ENCODE data around the gene CXXC5.

DNA sequence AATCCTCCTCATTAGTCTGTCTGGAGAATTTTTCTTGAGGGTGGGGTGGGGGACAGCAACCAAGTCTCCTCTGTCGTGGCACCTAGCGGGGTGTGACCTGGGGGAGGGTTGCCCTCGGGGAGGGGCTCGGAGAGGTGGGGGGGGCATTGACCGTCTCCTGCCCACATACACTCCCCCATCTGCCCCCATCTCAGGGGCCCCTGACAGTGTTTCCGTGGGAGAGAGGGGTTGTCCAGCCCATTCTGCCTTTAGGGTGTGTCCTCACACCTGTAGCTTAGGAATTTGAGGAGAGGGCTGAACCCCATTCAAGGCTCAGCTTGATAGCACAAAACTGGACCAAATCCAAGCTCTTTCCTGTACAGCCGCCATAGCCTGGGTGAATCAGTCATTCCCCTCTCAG, 5.9 kb upstream of the CXXC5 start:
- TF ChIP-seq, protein P1, sequence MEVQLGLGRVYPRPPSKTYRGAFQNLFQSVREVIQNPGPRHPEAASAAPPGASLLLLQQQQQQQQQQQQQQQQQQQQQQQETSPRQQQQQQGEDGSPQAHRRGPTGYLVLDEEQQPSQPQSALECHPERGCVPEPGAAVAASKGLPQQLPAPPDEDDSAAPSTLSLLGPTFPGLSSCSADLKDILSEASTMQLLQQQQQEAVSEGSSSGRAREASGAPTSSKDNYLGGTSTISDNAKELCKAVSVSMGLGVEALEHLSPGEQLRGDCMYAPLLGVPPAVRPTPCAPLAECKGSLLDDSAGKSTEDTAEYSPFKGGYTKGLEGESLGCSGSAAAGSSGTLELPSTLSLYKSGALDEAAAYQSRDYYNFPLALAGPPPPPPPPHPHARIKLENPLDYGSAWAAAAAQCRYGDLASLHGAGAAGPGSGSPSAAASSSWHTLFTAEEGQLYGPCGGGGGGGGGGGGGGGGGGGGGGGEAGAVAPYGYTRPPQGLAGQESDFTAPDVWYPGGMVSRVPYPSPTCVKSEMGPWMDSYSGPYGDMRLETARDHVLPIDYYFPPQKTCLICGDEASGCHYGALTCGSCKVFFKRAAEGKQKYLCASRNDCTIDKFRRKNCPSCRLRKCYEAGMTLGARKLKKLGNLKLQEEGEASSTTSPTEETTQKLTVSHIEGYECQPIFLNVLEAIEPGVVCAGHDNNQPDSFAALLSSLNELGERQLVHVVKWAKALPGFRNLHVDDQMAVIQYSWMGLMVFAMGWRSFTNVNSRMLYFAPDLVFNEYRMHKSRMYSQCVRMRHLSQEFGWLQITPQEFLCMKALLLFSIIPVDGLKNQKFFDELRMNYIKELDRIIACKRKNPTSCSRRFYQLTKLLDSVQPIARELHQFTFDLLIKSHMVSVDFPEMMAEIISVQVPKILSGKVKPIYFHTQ (CRISPR knock-in tag; IDR thresholded peaks at IDR 0.05), result no peak
- TF ChIP-seq, protein P2, sequence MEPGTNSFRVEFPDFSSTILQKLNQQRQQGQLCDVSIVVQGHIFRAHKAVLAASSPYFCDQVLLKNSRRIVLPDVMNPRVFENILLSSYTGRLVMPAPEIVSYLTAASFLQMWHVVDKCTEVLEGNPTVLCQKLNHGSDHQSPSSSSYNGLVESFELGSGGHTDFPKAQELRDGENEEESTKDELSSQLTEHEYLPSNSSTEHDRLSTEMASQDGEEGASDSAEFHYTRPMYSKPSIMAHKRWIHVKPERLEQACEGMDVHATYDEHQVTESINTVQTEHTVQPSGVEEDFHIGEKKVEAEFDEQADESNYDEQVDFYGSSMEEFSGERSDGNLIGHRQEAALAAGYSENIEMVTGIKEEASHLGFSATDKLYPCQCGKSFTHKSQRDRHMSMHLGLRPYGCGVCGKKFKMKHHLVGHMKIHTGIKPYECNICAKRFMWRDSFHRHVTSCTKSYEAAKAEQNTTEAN (CRISPR knock-in tag; IDR thresholded peaks at IDR 0.05), result no peak
- TF ChIP-seq NFYB (CRISPR knock-in tag; conservative IDR thresholded peaks at IDR 0.05; ENCODE audit: low read depth) (no peak), ETV6 (CRISPR knock-in tag; IDR thresholded peaks at IDR 0.05) (no peak), IRF2 (CRISPR knock-in tag; IDR thresholded peaks at IDR 0.05; ENCODE audit: borderline replicate concordance, low read depth) (no peak), JUN (CRISPR knock-in tag; IDR thresholded peaks at IDR 0.05) (no peak), GABPB1 (CRISPR knock-in tag; IDR thresholded peaks at IDR 0.05) (no peak), FOXP1 (CRISPR knock-in tag; IDR thresholded peaks at IDR 0.05; ENCODE audit: borderline replicate concordance) (no peak), CREB1 (CRISPR knock-in tag; IDR thresholded peaks at IDR 0.05) (no peak)
- TF ChIP-seq, protein P3, sequence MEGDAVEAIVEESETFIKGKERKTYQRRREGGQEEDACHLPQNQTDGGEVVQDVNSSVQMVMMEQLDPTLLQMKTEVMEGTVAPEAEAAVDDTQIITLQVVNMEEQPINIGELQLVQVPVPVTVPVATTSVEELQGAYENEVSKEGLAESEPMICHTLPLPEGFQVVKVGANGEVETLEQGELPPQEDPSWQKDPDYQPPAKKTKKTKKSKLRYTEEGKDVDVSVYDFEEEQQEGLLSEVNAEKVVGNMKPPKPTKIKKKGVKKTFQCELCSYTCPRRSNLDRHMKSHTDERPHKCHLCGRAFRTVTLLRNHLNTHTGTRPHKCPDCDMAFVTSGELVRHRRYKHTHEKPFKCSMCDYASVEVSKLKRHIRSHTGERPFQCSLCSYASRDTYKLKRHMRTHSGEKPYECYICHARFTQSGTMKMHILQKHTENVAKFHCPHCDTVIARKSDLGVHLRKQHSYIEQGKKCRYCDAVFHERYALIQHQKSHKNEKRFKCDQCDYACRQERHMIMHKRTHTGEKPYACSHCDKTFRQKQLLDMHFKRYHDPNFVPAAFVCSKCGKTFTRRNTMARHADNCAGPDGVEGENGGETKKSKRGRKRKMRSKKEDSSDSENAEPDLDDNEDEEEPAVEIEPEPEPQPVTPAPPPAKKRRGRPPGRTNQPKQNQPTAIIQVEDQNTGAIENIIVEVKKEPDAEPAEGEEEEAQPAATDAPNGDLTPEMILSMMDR (IDR thresholded peaks at IDR 0.05), result no peak
- TF ChIP-seq, protein P4, sequence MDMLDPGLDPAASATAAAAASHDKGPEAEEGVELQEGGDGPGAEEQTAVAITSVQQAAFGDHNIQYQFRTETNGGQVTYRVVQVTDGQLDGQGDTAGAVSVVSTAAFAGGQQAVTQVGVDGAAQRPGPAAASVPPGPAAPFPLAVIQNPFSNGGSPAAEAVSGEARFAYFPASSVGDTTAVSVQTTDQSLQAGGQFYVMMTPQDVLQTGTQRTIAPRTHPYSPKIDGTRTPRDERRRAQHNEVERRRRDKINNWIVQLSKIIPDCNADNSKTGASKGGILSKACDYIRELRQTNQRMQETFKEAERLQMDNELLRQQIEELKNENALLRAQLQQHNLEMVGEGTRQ (CRISPR knock-in tag; IDR thresholded peaks at IDR 0.05), result no peak
- TF ChIP-seq, protein P5, sequence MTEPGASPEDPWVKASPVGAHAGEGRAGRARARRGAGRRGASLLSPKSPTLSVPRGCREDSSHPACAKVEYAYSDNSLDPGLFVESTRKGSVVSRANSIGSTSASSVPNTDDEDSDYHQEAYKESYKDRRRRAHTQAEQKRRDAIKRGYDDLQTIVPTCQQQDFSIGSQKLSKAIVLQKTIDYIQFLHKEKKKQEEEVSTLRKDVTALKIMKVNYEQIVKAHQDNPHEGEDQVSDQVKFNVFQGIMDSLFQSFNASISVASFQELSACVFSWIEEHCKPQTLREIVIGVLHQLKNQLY (CRISPR knock-in tag; IDR thresholded peaks at IDR 0.05), result no peak
